ENCODE measurements around the gene SUGCT.

The SUGCT gene

DNA sequence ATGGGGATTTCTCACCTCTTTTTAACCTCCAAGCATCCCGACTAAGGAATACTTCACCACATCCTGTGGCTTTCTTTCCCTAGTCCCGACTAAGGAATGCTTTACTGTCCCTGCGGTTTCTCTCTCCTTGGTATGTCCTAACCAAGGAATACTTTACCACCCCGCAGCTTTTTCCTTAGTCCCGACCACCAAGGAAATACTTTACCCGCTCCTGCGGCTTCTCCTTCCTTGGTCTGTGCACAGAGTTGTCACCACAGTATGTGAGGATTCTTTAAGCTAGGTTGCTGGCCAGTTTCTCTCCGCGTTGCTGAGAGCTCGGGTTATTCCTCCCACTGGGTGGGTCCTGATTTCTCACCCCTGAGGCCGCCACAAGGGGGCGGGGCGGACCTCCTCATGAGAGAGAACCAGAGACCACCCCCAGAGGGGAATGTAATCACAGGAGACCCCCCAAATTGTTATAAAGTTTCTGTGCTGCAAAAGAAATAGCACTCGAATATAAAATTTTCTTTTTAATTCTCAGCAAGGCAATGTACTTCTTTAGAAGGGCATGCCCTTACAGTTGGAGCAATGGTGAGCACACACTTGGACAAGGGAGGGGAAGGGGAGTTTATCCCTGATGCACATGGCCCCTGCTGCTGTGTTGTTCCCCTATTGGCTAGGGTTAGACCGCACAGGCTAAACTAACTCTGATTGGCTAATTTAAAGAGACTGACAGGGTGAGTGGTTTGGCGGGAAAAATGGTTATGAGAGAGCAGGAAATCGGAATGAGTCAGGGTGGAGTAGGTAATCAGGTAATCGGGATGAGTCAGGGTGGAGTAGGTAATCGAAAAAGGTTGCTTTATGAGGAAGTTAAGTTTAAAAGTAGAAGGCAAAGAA is 12.8 kb downstream of the SUGCT start:
- TF ChIP-seq SIN3A (IDR thresholded peaks at IDR 0.05; ENCODE audit: borderline replicate concordance, insufficient read depth, low read length) = no peak
- TF ChIP-seq TAF1 (IDR thresholded peaks at IDR 0.05; ENCODE audit: borderline replicate concordance, insufficient read depth, low read length) = no peak
- no peak for TF ChIP-seq FOXP2 (optimal IDR thresholded peaks at IDR 0.05; ENCODE audit: borderline replicate concordance, extremely low read depth, extremely low read length, insufficient read depth)
- no peak for TF ChIP-seq POLR2AphosphoS5 (IDR thresholded peaks at IDR 0.05; ENCODE audit: low read depth, low read length)
- no peak for TF ChIP-seq REST (IDR thresholded peaks at IDR 0.05; ENCODE audit: insufficient read depth in 1 of 2, low read depth in 2 of 2, low read length in 2 of 2)

DNA sequence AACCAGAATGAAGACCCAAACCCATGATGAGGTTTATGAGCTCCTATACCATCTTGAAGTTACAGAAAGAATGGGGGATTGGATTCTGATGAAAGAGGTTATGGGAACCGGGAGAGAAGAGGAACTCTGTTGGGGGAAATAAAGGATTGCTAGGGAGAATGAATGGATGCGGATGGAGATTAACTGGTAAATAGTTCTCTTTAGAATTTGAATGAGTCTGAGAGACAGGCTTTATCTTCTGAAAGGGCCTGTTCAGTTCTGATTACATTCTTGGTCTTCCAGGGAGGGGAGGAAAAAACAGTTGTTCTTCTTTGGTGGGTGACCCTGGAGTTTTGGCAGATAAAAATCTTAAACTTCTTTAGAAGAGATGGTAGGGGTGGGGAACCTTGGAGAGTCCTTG is 13.9 kb downstream of the SUGCT start:
- TF ChIP-seq SIN3A (IDR thresholded peaks at IDR 0.05; ENCODE audit: borderline replicate concordance, insufficient read depth, low read length) = no peak
- no peak for TF ChIP-seq REST (IDR thresholded peaks at IDR 0.05; ENCODE audit: insufficient read depth in 1 of 2, low read depth in 2 of 2, low read length in 2 of 2)
- TF ChIP-seq FOXP2 (optimal IDR thresholded peaks at IDR 0.05; ENCODE audit: borderline replicate concordance, extremely low read depth, extremely low read length, insufficient read depth) = no peak
- TF ChIP-seq TAF1 (IDR thresholded peaks at IDR 0.05; ENCODE audit: borderline replicate concordance, insufficient read depth, low read length) = no peak
- no peak for TF ChIP-seq POLR2AphosphoS5 (IDR thresholded peaks at IDR 0.05; ENCODE audit: low read depth, low read length)

- TF ChIP-seq POLR2AphosphoS5 (IDR thresholded peaks at IDR 0.05; ENCODE audit: low read depth, low read length) (no peak), SIN3A (IDR thresholded peaks at IDR 0.05; ENCODE audit: borderline replicate concordance, insufficient read depth, low read length) (no peak), REST (IDR thresholded peaks at IDR 0.05; ENCODE audit: insufficient read depth in 1 of 2, low read depth in 2 of 2, low read length in 2 of 2) (no peak), TAF1 (IDR thresholded peaks at IDR 0.05; ENCODE audit: borderline replicate concordance, insufficient read depth, low read length) (no peak), FOXP2 (optimal IDR thresholded peaks at IDR 0.05; ENCODE audit: borderline replicate concordance, extremely low read depth, extremely low read length, insufficient read depth) (no peak)
These were observed 16.7 kb downstream of the SUGCT start for GRCh38 chr7:40151504-40151903.

GRCh38 chr7:40156988-40157387 is 22.2 kb downstream of the SUGCT start:
- TF ChIP-seq REST (IDR thresholded peaks at IDR 0.05; ENCODE audit: insufficient read depth in 1 of 2, low read depth in 2 of 2, low read length in 2 of 2) = no peak
- no peak for TF ChIP-seq POLR2AphosphoS5 (IDR thresholded peaks at IDR 0.05; ENCODE audit: low read depth, low read length)
- TF ChIP-seq TAF1 (IDR thresholded peaks at IDR 0.05; ENCODE audit: borderline replicate concordance, insufficient read depth, low read length) = no peak
- no peak for TF ChIP-seq FOXP2 (optimal IDR thresholded peaks at IDR 0.05; ENCODE audit: borderline replicate concordance, extremely low read depth, extremely low read length, insufficient read depth)
- TF ChIP-seq SIN3A (IDR thresholded peaks at IDR 0.05; ENCODE audit: borderline replicate concordance, insufficient read depth, low read length) = no peak
